HepG2 (cell line): ENCODE results near the gene SNF8. TPM values are rescaled to one million over a fixed set of nuclear protein-coding genes. Genes with fewer than 3 reads are reported as not detected.

Experiments used
- ARNT2 ChIP-seq: sonication (generic); formaldehyde crosslinking; IDR thresholded peaks from 2 replicates; pipeline ENCODE4 v1.8.0; 2022; ENCODE audit warnings: mild to moderate bottlenecking, low read depth, missing genetic modification reagents, moderate library complexity
- ATM ChIP-seq: fragments of 450-650 bp; IDR thresholded peaks from 2 replicates; pipeline ENCODE4 v1.7.1; 2017; ENCODE audit warnings: mild to moderate bottlenecking, borderline replicate concordance
- ATRX ChIP-seq: sonication (generic); formaldehyde crosslinking; IDR thresholded peaks from 2 replicates; pipeline ENCODE4 v1.4.0; 2020; ENCODE audit warnings: missing genetic modification reagents, borderline replicate concordance
- ELF3 ChIP-seq: IDR thresholded peaks from 2 replicates; pipeline ENCODE4 v1.6.1; 2016; ENCODE audit warnings: missing genetic modification reagents, missing compliant biosample characterization
- MATR3 ChIP-seq: sonication (generic); formaldehyde crosslinking; IDR thresholded peaks from 2 replicates; pipeline ENCODE4 v1.4.0; 2020; ENCODE audit warnings: missing genetic modification reagents
- RARA ChIP-seq: IDR thresholded peaks from 2 replicates; pipeline ENCODE4 v1.6.1; 2016; ENCODE audit warnings: missing genetic modification reagents, missing compliant biosample characterization
- RFXAP ChIP-seq: sonication (generic); formaldehyde crosslinking; IDR thresholded peaks from 2 replicates; pipeline ENCODE4 v1.4.0; 2020; ENCODE audit warnings: missing genetic modification reagents, borderline replicate concordance
- ZFP1 ChIP-seq: IDR thresholded peaks from 2 replicates; pipeline ENCODE4 v1.6.1; 2016
- ZNF282 ChIP-seq: fragments of 450-650 bp; IDR thresholded peaks from 2 replicates; pipeline ENCODE4 v1.6.1; 2018; ENCODE audit not compliant: partially characterized antibody
- ZNF292 ChIP-seq: sonication (generic); formaldehyde crosslinking; IDR thresholded peaks from 2 replicates; pipeline ENCODE4 v1.8.1; 2022; ENCODE audit warnings: mild to moderate bottlenecking, low read depth, missing genetic modification reagents, borderline replicate concordance
- ZNF446 ChIP-seq: sonication (generic); formaldehyde crosslinking; IDR thresholded peaks from 2 replicates; pipeline ENCODE4 v1.5.0; 2020; ENCODE audit warnings: mild to moderate bottlenecking, missing genetic modification reagents
- ZNF577 ChIP-seq: sonication (generic); formaldehyde crosslinking; IDR thresholded peaks from 2 replicates; pipeline ENCODE4 v1.4.0; 2020; ENCODE audit warnings: mild to moderate bottlenecking, low read depth, missing genetic modification reagents, borderline replicate concordance
- ZNF616 ChIP-seq: sonication (generic); formaldehyde crosslinking; IDR thresholded peaks from 2 replicates; pipeline ENCODE4 v1.5.0; 2020; ENCODE audit warnings: low read depth, mild to moderate bottlenecking, missing genetic modification reagents
- ZNF713 ChIP-seq: sonication (generic); formaldehyde crosslinking; IDR thresholded peaks from 2 replicates; pipeline ENCODE4 v1.4.0; 2020; ENCODE audit warnings: mild to moderate bottlenecking, missing genetic modification reagents
- ZNF788 ChIP-seq: sonication (generic); formaldehyde crosslinking; IDR thresholded peaks from 2 replicates; pipeline ENCODE4 v1.5.0; 2020; ENCODE audit warnings: mild to moderate bottlenecking, missing genetic modification reagents, borderline replicate concordance
- ZNF790 ChIP-seq: sonication (generic); formaldehyde crosslinking; IDR thresholded peaks from 2 replicates; pipeline ENCODE4 v1.8.0; 2022; ENCODE audit warnings: missing genetic modification reagents, mild to moderate bottlenecking, borderline replicate concordance
- polyA plus RNA-seq, 8 experiments: library from polyadenylated mRNA; depleted of rRNA in 3 of 8; stranded (reverse) in 7 of 8; unstranded in 1 of 8; fragments of >200 nt; fragmentation: Illumina TruSeq in 4 of 8; extraction: Trizol in 4 of 8; gene quantifications; 2 replicates each; pipeline versions ENCODE4 v1.2.1 to v1.2.3, GENCODE V29; 2011 to 2016; ENCODE audit warnings: low read depth in 4 of 8, missing spikeins in 1 of 8, mixed read lengths in 1 of 8; ENCODE audit not compliant: insufficient read depth in 1 of 8
- total RNA-seq, 5 experiments: library from RNA; depleted of rRNA; stranded (reverse); fragments of >200 nt; fragmentation: Illumina TruSeq; extraction: Trizol; gene quantifications; 2 replicates each; pipeline ENCODE4 v1.2.3, GENCODE V29; 2016; ENCODE audit warnings: low read depth in 1 of 5
- TF ChIP-seq, protein P1 (sequence below): sonication (generic); formaldehyde crosslinking; IDR thresholded peaks from 2 replicates; pipeline ENCODE4 v1.8.0; 2022; ENCODE audit warnings: missing genetic modification reagents, mild to moderate bottlenecking, inconsistent platforms, borderline replicate concordance
- TF ChIP-seq, protein P2 (sequence below): sonication (generic); formaldehyde crosslinking; IDR thresholded peaks from 2 replicates; pipeline ENCODE4 v1.4.0; 2020; ENCODE audit warnings: missing genetic modification reagents
- TF ChIP-seq, protein P3 (sequence below): sonication (generic); formaldehyde crosslinking; IDR thresholded peaks from 2 replicates; pipeline ENCODE4 v1.9.0; 2021; ENCODE audit warnings: missing genetic modification reagents, mild to moderate bottlenecking, borderline replicate concordance
- TF ChIP-seq, protein P4 (sequence below): sonication (generic); formaldehyde crosslinking; IDR thresholded peaks from 2 replicates; pipeline ENCODE4 v1.4.0; 2020; ENCODE audit warnings: missing genetic modification reagents
- TF ChIP-seq, protein P5 (sequence below): sonication (generic); formaldehyde crosslinking; IDR thresholded peaks from 2 replicates; pipeline ENCODE4 v1.5.1; 2020; ENCODE audit warnings: mild to moderate bottlenecking, moderate library complexity, missing genetic modification reagents

Gene SNF8
- total and polyA plus RNA-seq, 2 of the 13 experiments (the other 11 are each of a cell fraction or from before 2014, with no cell fraction given): 114 to 153 TPM

DNA sequence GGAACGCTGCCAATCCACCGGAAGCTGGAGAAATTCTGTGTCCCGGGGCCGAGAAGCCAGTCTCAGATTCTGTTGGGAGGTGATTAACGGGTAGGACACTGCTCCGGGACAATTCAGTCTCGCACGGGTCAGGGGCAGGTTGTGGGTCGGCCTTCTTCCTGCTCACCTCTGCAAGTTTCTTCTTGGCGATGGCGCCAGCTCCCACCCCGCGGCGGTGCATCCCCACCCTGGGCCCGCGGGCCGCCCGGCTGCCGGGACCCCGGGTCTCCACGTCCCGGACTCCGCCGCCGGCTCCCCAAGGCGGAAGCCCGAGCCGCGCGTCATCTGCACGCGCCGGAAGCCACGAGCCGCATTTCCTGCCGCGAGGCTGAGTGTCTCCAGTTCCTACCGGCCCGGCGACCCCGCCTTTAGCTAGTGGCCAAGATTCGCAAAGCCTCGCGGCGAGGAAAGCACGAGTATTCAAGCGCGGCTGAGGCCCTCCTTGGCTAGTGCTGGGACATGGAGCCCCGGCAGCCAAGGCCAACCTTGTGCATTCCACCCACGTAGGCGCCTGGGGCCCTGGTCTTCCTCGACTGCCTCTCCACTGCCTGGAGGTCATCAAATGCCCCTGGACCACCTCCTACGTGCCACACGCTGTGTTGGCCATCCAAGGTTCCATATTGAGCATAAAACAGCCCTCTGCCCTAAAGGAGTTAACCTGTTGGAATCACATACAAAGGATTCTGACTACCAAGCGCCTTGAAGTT is at the start of gene SNF8 (continued):
- TF ChIP-seq ARNT2 (CRISPR knock-in tag): peak; percentile 92
- TF ChIP-seq, protein P1, sequence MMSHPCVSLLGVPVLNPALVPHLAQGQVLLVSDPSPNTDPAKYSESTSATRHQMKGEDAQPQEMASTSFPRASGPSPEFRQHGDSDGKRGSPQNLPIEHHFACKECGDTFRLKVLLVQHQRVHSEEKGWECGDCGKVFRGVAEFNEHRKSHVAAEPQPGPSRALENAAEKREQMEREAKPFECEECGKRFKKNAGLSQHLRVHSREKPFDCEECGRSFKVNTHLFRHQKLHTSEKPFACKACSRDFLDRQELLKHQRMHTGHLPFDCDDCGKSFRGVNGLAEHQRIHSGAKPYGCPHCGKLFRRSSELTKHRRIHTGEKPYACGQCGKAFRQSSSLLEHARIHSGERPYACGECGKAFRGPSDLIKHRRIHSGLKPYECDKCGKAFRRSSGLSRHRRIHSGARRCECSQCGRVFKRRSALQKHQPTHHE (CRISPR knock-in tag): peak; percentile 97
- TF ChIP-seq MATR3 (CRISPR knock-in tag): no peak
- TF ChIP-seq, protein P2, sequence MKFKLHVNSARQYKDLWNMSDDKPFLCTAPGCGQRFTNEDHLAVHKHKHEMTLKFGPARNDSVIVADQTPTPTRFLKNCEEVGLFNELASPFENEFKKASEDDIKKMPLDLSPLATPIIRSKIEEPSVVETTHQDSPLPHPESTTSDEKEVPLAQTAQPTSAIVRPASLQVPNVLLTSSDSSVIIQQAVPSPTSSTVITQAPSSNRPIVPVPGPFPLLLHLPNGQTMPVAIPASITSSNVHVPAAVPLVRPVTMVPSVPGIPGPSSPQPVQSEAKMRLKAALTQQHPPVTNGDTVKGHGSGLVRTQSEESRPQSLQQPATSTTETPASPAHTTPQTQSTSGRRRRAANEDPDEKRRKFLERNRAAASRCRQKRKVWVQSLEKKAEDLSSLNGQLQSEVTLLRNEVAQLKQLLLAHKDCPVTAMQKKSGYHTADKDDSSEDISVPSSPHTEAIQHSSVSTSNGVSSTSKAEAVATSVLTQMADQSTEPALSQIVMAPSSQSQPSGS: peak; percentile 77
- peak; percentile 96 for TF ChIP-seq RFXAP (CRISPR knock-in tag)
- TF ChIP-seq, protein P3, sequence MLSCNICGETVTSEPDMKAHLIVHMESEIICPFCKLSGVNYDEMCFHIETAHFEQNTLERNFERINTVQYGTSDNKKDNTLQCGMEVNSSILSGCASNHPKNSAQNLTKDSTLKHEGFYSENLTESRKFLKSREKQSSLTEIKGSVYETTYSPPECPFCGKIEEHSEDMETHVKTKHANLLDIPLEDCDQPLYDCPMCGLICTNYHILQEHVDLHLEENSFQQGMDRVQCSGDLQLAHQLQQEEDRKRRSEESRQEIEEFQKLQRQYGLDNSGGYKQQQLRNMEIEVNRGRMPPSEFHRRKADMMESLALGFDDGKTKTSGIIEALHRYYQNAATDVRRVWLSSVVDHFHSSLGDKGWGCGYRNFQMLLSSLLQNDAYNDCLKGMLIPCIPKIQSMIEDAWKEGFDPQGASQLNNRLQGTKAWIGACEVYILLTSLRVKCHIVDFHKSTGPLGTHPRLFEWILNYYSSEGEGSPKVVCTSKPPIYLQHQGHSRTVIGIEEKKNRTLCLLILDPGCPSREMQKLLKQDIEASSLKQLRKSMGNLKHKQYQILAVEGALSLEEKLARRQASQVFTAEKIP (CRISPR knock-in tag): no peak
- TF ChIP-seq ZNF577 (CRISPR knock-in tag): 0 out of 2 replicates have a peak, but pooled peaks have one; percentile 29
- peak; percentile 37; the same call in 1 of the 2 replicates for TF ChIP-seq ZNF446 (CRISPR knock-in tag)
- 0 out of 2 replicates have a peak, but pooled peaks have one; percentile 35 for TF ChIP-seq ZNF616 (CRISPR knock-in tag)
- no peak for TF ChIP-seq ATRX (CRISPR knock-in tag)
- TF ChIP-seq, protein P4, sequence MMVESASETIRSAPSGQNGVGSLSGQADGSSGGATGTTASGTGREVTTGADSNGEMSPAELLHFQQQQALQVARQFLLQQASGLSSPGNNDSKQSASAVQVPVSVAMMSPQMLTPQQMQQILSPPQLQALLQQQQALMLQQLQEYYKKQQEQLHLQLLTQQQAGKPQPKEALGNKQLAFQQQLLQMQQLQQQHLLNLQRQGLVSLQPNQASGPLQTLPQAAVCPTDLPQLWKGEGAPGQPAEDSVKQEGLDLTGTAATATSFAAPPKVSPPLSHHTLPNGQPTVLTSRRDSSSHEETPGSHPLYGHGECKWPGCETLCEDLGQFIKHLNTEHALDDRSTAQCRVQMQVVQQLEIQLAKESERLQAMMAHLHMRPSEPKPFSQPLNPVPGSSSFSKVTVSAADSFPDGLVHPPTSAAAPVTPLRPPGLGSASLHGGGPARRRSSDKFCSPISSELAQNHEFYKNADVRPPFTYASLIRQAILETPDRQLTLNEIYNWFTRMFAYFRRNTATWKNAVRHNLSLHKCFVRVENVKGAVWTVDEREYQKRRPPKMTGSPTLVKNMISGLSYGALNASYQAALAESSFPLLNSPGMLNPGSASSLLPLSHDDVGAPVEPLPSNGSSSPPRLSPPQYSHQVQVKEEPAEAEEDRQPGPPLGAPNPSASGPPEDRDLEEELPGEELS (CRISPR knock-in tag): peak; percentile 53; the same call in 1 of the 2 replicates
- no peak; the same call in 1 of the 2 replicates for TF ChIP-seq RARA (CRISPR knock-in tag)
- TF ChIP-seq ZFP1: peak; percentile 91; the same call in 1 of the 2 replicates
- peak; percentile 94 for TF ChIP-seq ELF3 (CRISPR knock-in tag)
- TF ChIP-seq ZNF292 (CRISPR knock-in tag): peak; percentile 85; the same call in 1 of the 2 replicates
- TF ChIP-seq ZNF790: peak; percentile 83; the same call in 1 of the 2 replicates
- TF ChIP-seq ATM: no peak
- TF ChIP-seq ZNF282: no peak
- peak; percentile 97 for TF ChIP-seq ZNF788 (CRISPR knock-in tag)
- 0 out of 2 replicates have a peak, but pooled peaks have one; percentile 42 for TF ChIP-seq ZNF713 (CRISPR knock-in tag)
- TF ChIP-seq, protein P5, sequence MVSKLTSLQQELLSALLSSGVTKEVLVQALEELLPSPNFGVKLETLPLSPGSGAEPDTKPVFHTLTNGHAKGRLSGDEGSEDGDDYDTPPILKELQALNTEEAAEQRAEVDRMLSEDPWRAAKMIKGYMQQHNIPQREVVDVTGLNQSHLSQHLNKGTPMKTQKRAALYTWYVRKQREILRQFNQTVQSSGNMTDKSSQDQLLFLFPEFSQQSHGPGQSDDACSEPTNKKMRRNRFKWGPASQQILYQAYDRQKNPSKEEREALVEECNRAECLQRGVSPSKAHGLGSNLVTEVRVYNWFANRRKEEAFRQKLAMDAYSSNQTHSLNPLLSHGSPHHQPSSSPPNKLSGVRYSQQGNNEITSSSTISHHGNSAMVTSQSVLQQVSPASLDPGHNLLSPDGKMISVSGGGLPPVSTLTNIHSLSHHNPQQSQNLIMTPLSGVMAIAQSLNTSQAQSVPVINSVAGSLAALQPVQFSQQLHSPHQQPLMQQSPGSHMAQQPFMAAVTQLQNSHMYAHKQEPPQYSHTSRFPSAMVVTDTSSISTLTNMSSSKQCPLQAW (CRISPR knock-in tag): peak; percentile 81
